Right lobe of liver (tissue), 4 donors: Measurements from ENCODE around the gene TSPAN33.

Experiments
- POLR2A ChIP-seq: fragments of 450-650 bp; IDR thresholded peaks from one replicate; pipeline ENCODE4 v1.6.1; 2017; ENCODE audit warnings: antibody characterized with exemption, mild to moderate bottlenecking
- TF ChIP-seq, protein P1 (sequence below), 4 donors: fragments of 200-600 bp in 3 of 4; fragments of 450-650 bp in 1 of 4; IDR thresholded peaks; one replicate each; pipeline versions ENCODE4 v1.5.1 to v1.8.0; 2016 to 2022; ENCODE audit warnings: antibody characterized with exemption in 4 of 4, mild to moderate bottlenecking in 2 of 4
- donor health status: DM: no; HTN: no; CAD: no.
- donor health status: DM: no; HTN: no; CAD: no.
- donor health status: DM: no; HTN: yes; CAD: no.

DNA sequence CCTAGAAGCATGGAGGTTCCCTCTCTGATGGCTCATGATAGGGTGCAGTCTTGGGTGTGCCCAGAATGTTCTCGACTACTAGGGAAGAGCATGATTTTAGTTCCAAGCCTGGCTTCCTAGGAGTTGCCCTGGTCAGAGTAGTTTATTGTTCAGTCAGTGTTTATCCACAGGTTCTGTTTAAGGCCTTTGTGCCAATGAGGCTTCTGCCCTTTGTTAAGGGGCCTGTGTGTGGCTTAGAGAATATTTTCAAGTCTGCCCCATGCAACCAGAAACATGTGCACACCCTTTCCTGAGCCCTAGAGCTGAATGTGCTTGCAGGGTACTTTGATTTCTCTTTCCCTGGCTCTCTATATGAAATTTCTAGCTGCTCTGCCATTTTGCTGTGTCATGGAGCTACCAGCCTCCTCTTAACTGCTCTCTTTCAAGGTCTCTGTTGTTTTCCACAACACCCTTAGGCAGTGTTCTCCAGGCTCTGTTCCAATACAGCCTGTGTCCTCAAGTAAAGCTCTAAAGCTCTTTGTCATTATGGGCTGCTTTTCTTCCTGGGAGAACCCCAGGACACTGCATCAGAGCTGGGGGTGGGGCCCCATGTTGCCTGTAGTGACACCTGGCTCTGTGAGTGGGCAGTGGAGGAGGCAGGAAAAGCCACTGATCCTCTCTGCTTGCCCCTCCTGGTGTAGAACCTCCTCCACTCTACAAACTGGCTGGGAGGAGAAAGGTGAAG is 34.1 kb upstream of the TSPAN33 start:
- no peak for TF ChIP-seq POLR2A
- TF ChIP-seq, protein P1, sequence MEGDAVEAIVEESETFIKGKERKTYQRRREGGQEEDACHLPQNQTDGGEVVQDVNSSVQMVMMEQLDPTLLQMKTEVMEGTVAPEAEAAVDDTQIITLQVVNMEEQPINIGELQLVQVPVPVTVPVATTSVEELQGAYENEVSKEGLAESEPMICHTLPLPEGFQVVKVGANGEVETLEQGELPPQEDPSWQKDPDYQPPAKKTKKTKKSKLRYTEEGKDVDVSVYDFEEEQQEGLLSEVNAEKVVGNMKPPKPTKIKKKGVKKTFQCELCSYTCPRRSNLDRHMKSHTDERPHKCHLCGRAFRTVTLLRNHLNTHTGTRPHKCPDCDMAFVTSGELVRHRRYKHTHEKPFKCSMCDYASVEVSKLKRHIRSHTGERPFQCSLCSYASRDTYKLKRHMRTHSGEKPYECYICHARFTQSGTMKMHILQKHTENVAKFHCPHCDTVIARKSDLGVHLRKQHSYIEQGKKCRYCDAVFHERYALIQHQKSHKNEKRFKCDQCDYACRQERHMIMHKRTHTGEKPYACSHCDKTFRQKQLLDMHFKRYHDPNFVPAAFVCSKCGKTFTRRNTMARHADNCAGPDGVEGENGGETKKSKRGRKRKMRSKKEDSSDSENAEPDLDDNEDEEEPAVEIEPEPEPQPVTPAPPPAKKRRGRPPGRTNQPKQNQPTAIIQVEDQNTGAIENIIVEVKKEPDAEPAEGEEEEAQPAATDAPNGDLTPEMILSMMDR (IDR thresholded peaks at IDR 0.05), result no peak
